Endothelial cell of umbilical vein (primary cell): ENCODE data around the gene LARGE1. TPM values are rescaled to one million over a fixed set of nuclear protein-coding genes. Genes with fewer than 3 reads are reported as not detected.

Source experiments
- BruUV-seq: library from RNA; stranded (reverse); fragments of 400-500 nt; replicated peaks from 2 replicates; lab custom pipeline; 2021; lab: Mats Ljungman, UMichigan
- CTCF ChIA-PET: fragments of 300-600, 350-600 bp; sonication (Branson Sonifier 250); formaldehyde crosslinking; loops from one replicate; lab custom pipeline; 2021; ENCODE audit warnings: antibody characterized with exemption, inconsistent platforms; lab: Charles Lee
- POLR2A ChIA-PET: fragments of 300-600, 350-600 bp; sonication (Branson Sonifier 250); formaldehyde crosslinking; loops from one replicate; lab custom pipeline; 2021; ENCODE audit warnings: antibody characterized with exemption, inconsistent platforms; lab: Charles Lee
- DNase-seq: peaks from one replicate; pipeline ENCODE4 v3.0.0-alpha.2; 2011; ENCODE audit warnings: low read depth, low spot score
- FAIRE-seq: peaks from 2 replicates; lab custom pipeline; 2011; peaks lifted over from hg19 to GRCh38; lab: Jason Lieb, UNC
- H2AFZ ChIP-seq: 2 replicates; pipeline ENCODE4 v1.6.0; 2012; ENCODE audit warnings: low read depth, low read length, control low read depth, inconsistent platforms
- H3K27ac ChIP-seq: 2 replicates; pipeline ENCODE4 v1.5.1; 2011; ENCODE audit warnings: low read depth, mild to moderate bottlenecking, control low read depth, low read length, moderate library complexity; ENCODE audit not compliant: insufficient read depth
- H3K27me3 ChIP-seq, 2 experiments: 2 replicates each; pipeline versions ENCODE4 v1.6.0 to v1.6.1; 2011; ENCODE audit warnings: low read length in 2 of 2, mixed read lengths in 1 of 2; ENCODE audit not compliant: control insufficient read depth in 2 of 2, insufficient read depth in 2 of 2
- H3K36me3 ChIP-seq, 2 experiments: 2 replicates in 1 of 2; 3 replicates in 1 of 2; pipeline ENCODE4 v1.5.1; 2011; ENCODE audit warnings: low read length in 2 of 2, mild to moderate bottlenecking in 1 of 2, moderate library complexity in 1 of 2; ENCODE audit not compliant: control insufficient read depth in 2 of 2, insufficient read depth in 2 of 2; ENCODE audit errors: extremely low read depth in 1 of 2
- H3K4me1 ChIP-seq: 3 replicates; pipeline ENCODE4 v1.5.1; 2011; ENCODE audit warnings: mild to moderate bottlenecking, low read length; ENCODE audit not compliant: control insufficient read depth, insufficient read depth; ENCODE audit errors: extremely low read depth
- H3K4me2 ChIP-seq: 2 replicates; pipeline ENCODE4 v1.6.1; 2011; ENCODE audit warnings: low read length, control low read depth, mixed read lengths; ENCODE audit not compliant: insufficient read depth
- H3K4me3 ChIP-seq, 3 experiments: fragments of 200-600 bp in 1 of 3; sonication (generic), shearing (Covaris generic) in 1 of 3; replicated peaks in 1 of 3; 2 replicates each; pipeline ENCODE4 v1.5.1; 2011 to 2016; ENCODE audit warnings: control low read depth in 3 of 3, low read length in 3 of 3, mild to moderate bottlenecking in 2 of 3, inconsistent platforms in 1 of 3, low read depth in 1 of 3, moderate library complexity in 1 of 3; ENCODE audit not compliant: insufficient read depth in 1 of 3
- H3K79me2 ChIP-seq: 2 replicates; pipeline ENCODE4 v1.6.0; 2012; ENCODE audit warnings: low read length, inconsistent platforms; ENCODE audit not compliant: control insufficient read depth, insufficient read depth
- H3K9ac ChIP-seq: replicated peaks from 2 replicates; pipeline ENCODE3; 2011; ENCODE audit warnings: low read length, control low read depth; ENCODE audit not compliant: insufficient read depth; ENCODE audit errors: extremely low read depth
- H3K9me1 ChIP-seq: replicated peaks from 3 replicates; pipeline ENCODE4 v1.6.0; 2011; ENCODE audit warnings: mild to moderate bottlenecking, low read length; ENCODE audit not compliant: control insufficient read depth, insufficient read depth; ENCODE audit errors: extremely low read depth
- H3K9me3 ChIP-seq: replicated peaks from 2 replicates; pipeline ENCODE4 v1.5.1; 2012; ENCODE audit warnings: low read length, inconsistent platforms; ENCODE audit not compliant: control insufficient read depth, insufficient read depth
- H4K20me1 ChIP-seq: replicated peaks from 2 replicates; pipeline ENCODE3; 2011; ENCODE audit warnings: mild to moderate bottlenecking, low read length; ENCODE audit not compliant: control insufficient read depth, insufficient read depth; ENCODE audit errors: extremely low read depth
- EZH2 ChIP-seq: IDR thresholded peaks from 2 replicates; pipeline ENCODE4 v1.6.1; 2012; ENCODE audit warnings: borderline replicate concordance, low read depth, mild to moderate bottlenecking, moderate library complexity, low read length, inconsistent platforms; ENCODE audit not compliant: severe bottlenecking
- FOS ChIP-seq: IDR thresholded peaks from 2 replicates; pipeline ENCODE4 v1.6.1; 2011; ENCODE audit warnings: mild to moderate bottlenecking, low read length, moderate library complexity, borderline replicate concordance; ENCODE audit not compliant: insufficient read depth
- GATA2 ChIP-seq: IDR thresholded peaks from 2 replicates; pipeline ENCODE4 v1.7.0; 2011; ENCODE audit warnings: low read depth, mild to moderate bottlenecking, moderate library complexity, mixed read lengths, low read length; ENCODE audit not compliant: insufficient read length, insufficient read depth
- JUN ChIP-seq: IDR thresholded peaks from 2 replicates; pipeline ENCODE4 v1.6.1; 2011; ENCODE audit warnings: borderline replicate concordance, low read depth; ENCODE audit not compliant: insufficient read length, insufficient read depth
- MYC ChIP-seq: IDR thresholded peaks from one replicate; pipeline ENCODE4 v1.6.1; 2011; ENCODE audit warnings: mild to moderate bottlenecking, low read depth, low read length
- POLR2A ChIP-seq: IDR thresholded peaks from 2 replicates; pipeline ENCODE4 v1.6.1; 2012; ENCODE audit warnings: low read depth, mild to moderate bottlenecking, control low read depth, low read length
- POLR2AphosphoS5 ChIP-seq: IDR thresholded peaks from 2 replicates; pipeline ENCODE4 v1.6.1; 2012; ENCODE audit warnings: low read depth, mild to moderate bottlenecking, control low read depth, low read length, moderate library complexity; ENCODE audit not compliant: insufficient read depth
- dilution Hi-C: fragments of 300-500 bp; cut with MboI; formaldehyde crosslinking; loops from one replicate; pipeline ENCODE4 v1.15.0; 2019; ENCODE audit warnings: low sequenced_read_pairs; ENCODE audit not compliant: extremely low pct_ligation_motif_present
- intact Hi-C: fragments of 100-400 bp; cut with micrococcal nuclease; formaldehyde crosslinking; loops from one replicate; pipeline ENCODE4 v1.10.0; 2022
- polyA plus RNA-seq, 4 experiments: library from polyadenylated mRNA; depleted of rRNA in 3 of 4; stranded (reverse) in 3 of 4; unstranded in 1 of 4; fragments of >200 nt; gene quantifications; 2 replicates each; pipeline versions ENCODE4 v1.2.1 to v1.2.3, GENCODE V29; 2011 to 2012; ENCODE audit warnings: missing spikeins in 1 of 4
- total RNA-seq: library from RNA; stranded (reverse); gene quantifications from 2 replicates; pipeline ENCODE4 v1.2.3, GENCODE V29; 2021
- TF ChIP-seq, protein P1 (sequence below): IDR thresholded peaks from 2 replicates; pipeline ENCODE4 v1.6.1; 2011; ENCODE audit not compliant: insufficient read depth, insufficient read length
- TF ChIP-seq, protein P2 (sequence below), 2 donors: IDR thresholded peaks; 1 replicate in 1 of 2; 2 replicates in 1 of 2; pipeline ENCODE4 v1.5.1; 2011; ENCODE audit warnings: low read length in 2 of 2, mild to moderate bottlenecking in 2 of 2, moderate library complexity in 2 of 2, control low read depth in 1 of 2, inconsistent platforms in 1 of 2, low read depth in 1 of 2; ENCODE audit not compliant: insufficient read depth in 1 of 2; ENCODE audit errors: extremely low read depth in 1 of 2

Gene LARGE1
- total and polyA plus RNA-seq, 2 donors (not counting 3 experiments of a cell fraction or from before 2014, with no cell fraction given), result 0.95 to 4.4 TPM

GRCh38 chr22:33710326-33710725 lies 209.9 kb downstream of the LARGE1 start:
- no peak for DNase-seq
- POLR2A ChIA-PET, result no interaction called here
- H3K27ac ChIP-seq, result no peak overlapping the region
- CTCF ChIA-PET, result no interaction called here
- H3K4me3 ChIP-seq, result no peak overlapping the region
- no peaks in the 10 kb centered on the region for H3K27me3 ChIP-seq
- peaks cover 11% of the 10 kb centered on the region for H3K9me3 ChIP-seq
- no peak overlapping the region for H3K4me2 ChIP-seq
- intact Hi-C loops (no loop called here), dilution Hi-C loops (no loop called here)
- H2AFZ ChIP-seq, result no peak overlapping the region
- no peaks in the 10 kb centered on the region for H3K79me2 ChIP-seq
- BruUV-seq, result no TSS peak
- no peak overlapping the region for H3K9ac ChIP-seq
- no peaks in the 10 kb centered on the region for H4K20me1 ChIP-seq
- H3K36me3 ChIP-seq, result no peaks in the 10 kb centered on the region
- TF ChIP-seq POLR2AphosphoS5 (no peak), POLR2A (no peak), EZH2 (no peak), JUN (no peak), GATA2 (no peak), MYC (no peak), FOS (no peak)
- TF ChIP-seq, protein P1, sequence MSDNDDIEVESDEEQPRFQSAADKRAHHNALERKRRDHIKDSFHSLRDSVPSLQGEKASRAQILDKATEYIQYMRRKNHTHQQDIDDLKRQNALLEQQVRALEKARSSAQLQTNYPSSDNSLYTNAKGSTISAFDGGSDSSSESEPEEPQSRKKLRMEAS, result no peak
- TF ChIP-seq, protein P2, sequence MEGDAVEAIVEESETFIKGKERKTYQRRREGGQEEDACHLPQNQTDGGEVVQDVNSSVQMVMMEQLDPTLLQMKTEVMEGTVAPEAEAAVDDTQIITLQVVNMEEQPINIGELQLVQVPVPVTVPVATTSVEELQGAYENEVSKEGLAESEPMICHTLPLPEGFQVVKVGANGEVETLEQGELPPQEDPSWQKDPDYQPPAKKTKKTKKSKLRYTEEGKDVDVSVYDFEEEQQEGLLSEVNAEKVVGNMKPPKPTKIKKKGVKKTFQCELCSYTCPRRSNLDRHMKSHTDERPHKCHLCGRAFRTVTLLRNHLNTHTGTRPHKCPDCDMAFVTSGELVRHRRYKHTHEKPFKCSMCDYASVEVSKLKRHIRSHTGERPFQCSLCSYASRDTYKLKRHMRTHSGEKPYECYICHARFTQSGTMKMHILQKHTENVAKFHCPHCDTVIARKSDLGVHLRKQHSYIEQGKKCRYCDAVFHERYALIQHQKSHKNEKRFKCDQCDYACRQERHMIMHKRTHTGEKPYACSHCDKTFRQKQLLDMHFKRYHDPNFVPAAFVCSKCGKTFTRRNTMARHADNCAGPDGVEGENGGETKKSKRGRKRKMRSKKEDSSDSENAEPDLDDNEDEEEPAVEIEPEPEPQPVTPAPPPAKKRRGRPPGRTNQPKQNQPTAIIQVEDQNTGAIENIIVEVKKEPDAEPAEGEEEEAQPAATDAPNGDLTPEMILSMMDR (IDR thresholded peaks at IDR 0.05; ENCODE audit: extremely low read depth in 1 of 2, insufficient read depth in 1 of 2, low read depth in 1 of 2, low read length in 2 of 2), result no peak
- FAIRE-seq, result no peak
- no peaks in the 10 kb centered on the region for H3K4me1 ChIP-seq
- no peaks in the 10 kb centered on the region for H3K9me1 ChIP-seq
